Ectodermal cell (in vitro differentiated cells): Measurements from ENCODE around the gene GABRB2.
A peak's percentile ranks its signal among the peaks of the same experiment; 100 is the strongest.
"Not testable (repeated sequence)": the region's sequence is repeated elsewhere in the genome, so short reads cannot be mapped to it uniquely, and the experiment has no call there.

Experiments
- H3K27ac ChIP-seq: 2 replicates; pipeline ENCODE4 v1.7.0; 2013; ENCODE audit warnings: mild to moderate bottlenecking, low read depth, low read length; ENCODE audit not compliant: insufficient read depth, poor library complexity, severe bottlenecking
- H3K27me3 ChIP-seq: 2 replicates; pipeline ENCODE4 v1.7.0; 2013; ENCODE audit warnings: mild to moderate bottlenecking, low read length; ENCODE audit not compliant: insufficient read depth, control insufficient read depth, poor library complexity, severe bottlenecking
- H3K36me3 ChIP-seq: one replicate; pipeline ENCODE4 v1.7.0; 2013; ENCODE audit warnings: low read length; ENCODE audit not compliant: control insufficient read depth, insufficient read depth
- H3K4me1 ChIP-seq: one replicate; pipeline ENCODE4 v1.7.0; 2013; ENCODE audit warnings: low read length; ENCODE audit not compliant: control insufficient read depth, insufficient read depth
- H3K4me3 ChIP-seq: 2 replicates; pipeline ENCODE4 v1.7.0; 2013; ENCODE audit warnings: low read depth, low read length, control low read depth; ENCODE audit not compliant: insufficient read depth
- H3K9me3 ChIP-seq: 2 replicates; pipeline ENCODE4 v1.7.0; 2013; ENCODE audit warnings: mild to moderate bottlenecking, low read length, moderate library complexity; ENCODE audit not compliant: control insufficient read depth
- WGBS, 2 experiments: methylation state at CpG; one replicate each; pipeline ENCODE4 v1.1.7; 2013; ENCODE audit warnings: missing lambda C conversion rate in 2 of 2; 5-methylcytosine and 5-hydroxymethylcytosine counted together

GABRB2 gene

GRCh38 chr5:161546095-161546469, 443 bp downstream of the GABRB2 start:
- 6% methylated on average over 7 to 8 of the region's 8 CpGs for WGBS, 2 experiments
- Histone ChIP-seq H3K27me3 (peaks cover 59% of the 10 kb centered on the region), H3K36me3 (no peaks in the 10 kb centered on the region), H3K4me1 (peaks cover 8% of the 10 kb centered on the region), H3K9me3 (no peaks in the 10 kb centered on the region), H3K4me3 (peak overlapping the region; percentile 43), H3K27ac (no peak overlapping the region)

GRCh38 chr5:161545344-161546094, 1.0 kb downstream of the GABRB2 start:
- Histone ChIP-seq H3K4me3 (peak overlapping the region; percentile 18), H3K27me3 (peaks cover 59% of the 10 kb centered on the region)
- WGBS, 2 experiments = 6 to 7% methylated on average over 8 of the region's 8 CpGs

GRCh38 chr5:161544350-161544765, 2.2 kb downstream of the GABRB2 start:
- 3 to 7% methylated on average over 7 of the region's 7 CpGs for WGBS, 2 experiments
- no peak overlapping the region for H3K4me3 ChIP-seq

More at GRCh38 chr5:161545344-161546094, 1.0 kb downstream of the GABRB2 start:
- Histone ChIP-seq H3K4me1 (peaks cover 8% of the 10 kb centered on the region), H3K36me3 (no peaks in the 10 kb centered on the region), H3K27ac (no peak overlapping the region), H3K9me3 (no peaks in the 10 kb centered on the region)

GRCh38 chr5:161539016-161539415, 7.5 kb downstream of the GABRB2 start:
- no peaks in the 10 kb centered on the region for H3K9me3 ChIP-seq
- H3K4me3 ChIP-seq = no peak overlapping the region
- H3K27ac ChIP-seq = no peak overlapping the region
- H3K27me3 ChIP-seq = no peaks in the 10 kb centered on the region
- WGBS, 2 experiments = 86 to 87% methylated on average over 1 of the region's 1 CpG
- H3K36me3 ChIP-seq = no peaks in the 10 kb centered on the region
- no peaks in the 10 kb centered on the region for H3K4me1 ChIP-seq

More at GRCh38 chr5:161544350-161544765, 2.2 kb downstream of the GABRB2 start:
- H3K9me3 ChIP-seq = no peaks in the 10 kb centered on the region
- H3K36me3 ChIP-seq = no peaks in the 10 kb centered on the region
- H3K27ac ChIP-seq = no peak overlapping the region
- H3K4me1 ChIP-seq = peaks cover 8% of the 10 kb centered on the region
- H3K27me3 ChIP-seq = peaks cover 51% of the 10 kb centered on the region

GRCh38 chr5:161535762-161536161, 10.8 kb downstream of the GABRB2 start:
- no peaks in the 10 kb centered on the region for H3K9me3 ChIP-seq
- WGBS, 2 experiments = 82 to 83% methylated on average over 2 of the region's 2 CpGs
- no peaks in the 10 kb centered on the region for H3K27me3 ChIP-seq
- H3K36me3 ChIP-seq = no peaks in the 10 kb centered on the region
- no peak overlapping the region for H3K27ac ChIP-seq
- H3K4me3 ChIP-seq = no peak overlapping the region
- H3K4me1 ChIP-seq = no peaks in the 10 kb centered on the region

GRCh38 chr5:161530700-161531099, 15.8 kb downstream of the GABRB2 start:
- Histone ChIP-seq H3K4me3 (no peak overlapping the region), H3K27me3 (no peaks in the 10 kb centered on the region), H3K4me1 (no peaks in the 10 kb centered on the region), H3K9me3 (no peaks in the 10 kb centered on the region), H3K27ac (no peak overlapping the region), H3K36me3 (no peaks in the 10 kb centered on the region)
- whole genome bisulfite sequencing, 2 experiments = 53 to 56% methylated on average over 2 of the region's 2 CpGs

GRCh38 chr5:161513942-161514341, 32.6 kb downstream of the GABRB2 start:
- no peaks in the 10 kb centered on the region for H3K27me3 ChIP-seq
- no peaks in the 10 kb centered on the region for H3K4me1 ChIP-seq

GRCh38 chr5:161507591-161507990, 38.9 kb downstream of the GABRB2 start:
- 91 to 98% methylated on average over 2 of the region's 2 CpGs for WGBS, 2 experiments
- Histone ChIP-seq H3K27me3 (no peaks in the 10 kb centered on the region), H3K4me1 (no peaks in the 10 kb centered on the region), H3K9me3 (no peaks in the 10 kb centered on the region), H3K27ac (no peak overlapping the region), H3K4me3 (no peak overlapping the region), H3K36me3 (no peaks in the 10 kb centered on the region)

More at GRCh38 chr5:161513942-161514341, 32.6 kb downstream of the GABRB2 start:
- H3K36me3 ChIP-seq = no peaks in the 10 kb centered on the region
- H3K9me3 ChIP-seq = no peaks in the 10 kb centered on the region
- no peak overlapping the region for H3K4me3 ChIP-seq
- no peak overlapping the region for H3K27ac ChIP-seq
- WGBS, 2 experiments = 100% methylated on average over 1 of the region's 1 CpG

- not testable (repeated sequence) for H3K27me3 ChIP-seq, H3K27ac ChIP-seq, H3K4me1 ChIP-seq, H3K36me3 ChIP-seq, H3K4me3 ChIP-seq, H3K9me3 ChIP-seq
- WGBS, 2 experiments = 89 to 95% methylated on average over 10 of the region's 10 CpGs
Measured at GRCh38 chr5:161505160-161505559, 41.4 kb downstream of the GABRB2 start.

GRCh38 chr5:161498531-161498930, 48.0 kb downstream of the GABRB2 start:
- no peaks in the 10 kb centered on the region for H3K36me3 ChIP-seq
- no peak overlapping the region for H3K4me3 ChIP-seq
- no peaks in the 10 kb centered on the region for H3K4me1 ChIP-seq
- no peaks in the 10 kb centered on the region for H3K27me3 ChIP-seq
- no peak overlapping the region for H3K27ac ChIP-seq
- H3K9me3 ChIP-seq = no peaks in the 10 kb centered on the region
- WGBS, 2 experiments = 85 to 93% methylated on average over 1 of the region's 1 CpG
